ENCODE data around the gene JMJD8.

DNA sequence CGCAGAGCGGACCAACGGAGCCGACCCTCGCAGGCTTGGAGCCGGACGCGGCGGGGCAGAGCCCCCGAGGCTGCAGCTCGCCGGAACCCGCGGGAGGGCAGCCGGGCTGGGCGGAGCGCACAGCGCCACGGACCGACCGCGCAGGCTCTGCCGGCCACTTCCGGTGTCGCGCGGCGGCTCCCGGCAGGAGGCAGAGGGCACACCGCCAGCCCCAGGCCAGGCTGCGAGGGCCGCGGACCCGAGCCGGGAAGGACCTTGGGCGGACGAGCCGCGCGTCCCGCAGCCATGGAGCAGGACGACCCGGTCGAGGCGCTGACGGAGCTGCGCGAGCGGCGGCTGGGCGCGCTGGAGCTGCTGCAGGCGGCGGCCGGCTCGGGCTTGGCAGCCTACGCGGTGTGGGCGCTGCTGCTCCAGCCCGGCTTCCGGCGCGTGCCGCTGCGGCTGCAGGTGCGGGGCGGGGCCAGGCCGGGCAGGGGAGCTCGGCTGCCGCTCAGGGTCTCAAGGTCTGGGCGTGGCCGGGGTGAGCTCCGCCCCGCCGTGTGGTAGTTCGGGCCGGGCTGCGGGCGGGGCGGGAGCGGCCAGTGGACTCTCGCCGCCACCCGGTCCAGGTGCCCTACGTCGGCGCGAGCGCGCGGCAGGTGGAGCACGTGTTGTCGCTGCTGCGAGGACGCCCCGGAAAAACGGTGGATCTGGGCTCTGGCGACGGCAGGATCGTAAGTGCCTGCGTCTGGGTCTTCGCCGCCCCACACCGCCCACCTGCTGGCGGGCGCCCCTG lies 37.0 kb upstream of the JMJD8 start, which contains the start of gene ANTKMT:
- TF ChIP-seq, protein P1, sequence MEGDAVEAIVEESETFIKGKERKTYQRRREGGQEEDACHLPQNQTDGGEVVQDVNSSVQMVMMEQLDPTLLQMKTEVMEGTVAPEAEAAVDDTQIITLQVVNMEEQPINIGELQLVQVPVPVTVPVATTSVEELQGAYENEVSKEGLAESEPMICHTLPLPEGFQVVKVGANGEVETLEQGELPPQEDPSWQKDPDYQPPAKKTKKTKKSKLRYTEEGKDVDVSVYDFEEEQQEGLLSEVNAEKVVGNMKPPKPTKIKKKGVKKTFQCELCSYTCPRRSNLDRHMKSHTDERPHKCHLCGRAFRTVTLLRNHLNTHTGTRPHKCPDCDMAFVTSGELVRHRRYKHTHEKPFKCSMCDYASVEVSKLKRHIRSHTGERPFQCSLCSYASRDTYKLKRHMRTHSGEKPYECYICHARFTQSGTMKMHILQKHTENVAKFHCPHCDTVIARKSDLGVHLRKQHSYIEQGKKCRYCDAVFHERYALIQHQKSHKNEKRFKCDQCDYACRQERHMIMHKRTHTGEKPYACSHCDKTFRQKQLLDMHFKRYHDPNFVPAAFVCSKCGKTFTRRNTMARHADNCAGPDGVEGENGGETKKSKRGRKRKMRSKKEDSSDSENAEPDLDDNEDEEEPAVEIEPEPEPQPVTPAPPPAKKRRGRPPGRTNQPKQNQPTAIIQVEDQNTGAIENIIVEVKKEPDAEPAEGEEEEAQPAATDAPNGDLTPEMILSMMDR (conservative IDR thresholded peaks at IDR 0.05; ENCODE audit: low read depth, low read length), result no peak
- no peak for TF ChIP-seq EZH2 (IDR thresholded peaks at IDR 0.05; ENCODE audit: low read length, unreplicated experiment)

All from PC-3 (cell line).